Measurements from ENCODE around the gene MGLL.

Gene MGLL

GRCh38 chr3:127787571-127788365 lies 34.5 kb downstream of the MGLL start:
- no peak for FAIRE-seq

- no peak for FAIRE-seq
Measured at GRCh38 chr3:127787071-127787490, 35.2 kb downstream of the MGLL start.

- no peak for FAIRE-seq
Measured at GRCh38 chr3:127786353-127787070, 35.8 kb downstream of the MGLL start.

GRCh38 chr3:127785711-127786265 lies 36.5 kb downstream of the MGLL start:
- no peak for FAIRE-seq

- FAIRE-seq = no peak
Measured at GRCh38 chr3:127784865-127785710, 37.2 kb downstream of the MGLL start.

GRCh38 chr3:127784283-127784682 lies 38.0 kb downstream of the MGLL start:
- FAIRE-seq = no peak

- no peak for FAIRE-seq
Measured at GRCh38 chr3:127783642-127784160, 38.6 kb downstream of the MGLL start.

- no peak for FAIRE-seq
Measured at GRCh38 chr3:127783166-127783565, 39.1 kb downstream of the MGLL start.

- no peak for FAIRE-seq
Measured at GRCh38 chr3:127781411-127782001, 40.8 kb downstream of the MGLL start.

- no peak for FAIRE-seq
Measured at GRCh38 chr3:127780536-127781400, 41.5 kb downstream of the MGLL start.

GRCh38 chr3:127779747-127780146 lies 42.6 kb downstream of the MGLL start:
- FAIRE-seq = no peak

GRCh38 chr3:127777921-127778656 lies 44.2 kb downstream of the MGLL start:
- FAIRE-seq = no peak

GRCh38 chr3:127777332-127777731 lies 45.0 kb downstream of the MGLL start:
- no peak for FAIRE-seq

- no peak for FAIRE-seq
Measured at GRCh38 chr3:127776347-127776746, 46.0 kb downstream of the MGLL start.

- FAIRE-seq = no peak
Measured at GRCh38 chr3:127775398-127776109, 46.8 kb downstream of the MGLL start.

- FAIRE-seq = no peak
Measured at GRCh38 chr3:127774647-127775046, 47.7 kb downstream of the MGLL start.

GRCh38 chr3:127773752-127774395 lies 48.4 kb downstream of the MGLL start:
- no peak for FAIRE-seq

GRCh38 chr3:127772827-127773751 lies 49.2 kb downstream of the MGLL start:
- FAIRE-seq = no peak
